ENCODE measurements around the gene CCDC141.
"Not testable (repeated sequence)": the region's sequence is repeated elsewhere in the genome, so short reads cannot be mapped to it uniquely, and the experiment has no call there.

CCDC141 gene

GRCh38 chr2:178990533-178991241 lies 59.2 kb downstream of the CCDC141 start:
- H3K4me3 ChIP-seq (ENCODE audit: insufficient read length, low read depth), result no peak overlapping the region
- H3K36me3 ChIP-seq (ENCODE audit: insufficient read depth, insufficient read length, low read length), result no peaks in the 10 kb centered on the region
- no peak for TF ChIP-seq SUZ12 (IDR thresholded peaks at IDR 0.05; ENCODE audit: extremely low read depth, insufficient read depth, insufficient read length)
- no peak for TF ChIP-seq YY1 (IDR thresholded peaks at IDR 0.05; ENCODE audit: insufficient read depth, insufficient read length)
- TF ChIP-seq ZNF274 (IDR thresholded peaks at IDR 0.05; ENCODE audit: low read depth, low read length), result no peak
- H3K9me3 ChIP-seq (ENCODE audit: insufficient read depth, low read length), result peaks cover 16% of the 10 kb centered on the region; the same call in 1 of the 2 replicates
- H3K4me1 ChIP-seq (ENCODE audit: insufficient read depth, insufficient read length), result no peaks in the 10 kb centered on the region
- no peaks in the 10 kb centered on the region for H3K27me3 ChIP-seq (ENCODE audit: insufficient read depth, insufficient read length)
- no peak overlapping the region for H3K9ac ChIP-seq (ENCODE audit: insufficient read length, low read depth)
- no peak for DNase-seq (ENCODE audit: low read depth, low spot score)

DNA sequence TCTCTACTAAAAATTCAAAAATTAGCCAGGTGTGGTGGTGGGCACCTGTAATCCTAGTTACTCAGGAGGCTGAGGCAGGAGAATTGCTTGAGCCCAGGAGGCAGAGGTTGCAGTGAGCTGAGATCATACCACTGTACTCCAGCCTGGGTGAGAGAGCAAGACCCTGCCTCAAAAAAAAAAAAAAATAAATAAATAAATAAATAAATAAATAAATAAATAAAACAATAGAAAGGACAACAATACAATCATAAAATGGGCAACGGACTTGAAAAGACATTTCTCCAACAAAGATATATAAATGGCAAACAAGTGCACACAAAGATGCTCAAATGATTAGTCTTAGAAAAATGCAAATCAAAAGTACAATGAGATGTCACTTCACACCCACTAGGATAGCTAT lies 60.5 kb downstream of the CCDC141 start:
- H3K4me3 ChIP-seq (ENCODE audit: insufficient read length, low read depth); H3K36me3 ChIP-seq (ENCODE audit: insufficient read depth, insufficient read length, low read length); H3K27me3 ChIP-seq (ENCODE audit: insufficient read depth, insufficient read length); H3K9me3 ChIP-seq (ENCODE audit: insufficient read depth, low read length); H3K4me1 ChIP-seq (ENCODE audit: insufficient read depth, insufficient read length); DNase-seq (ENCODE audit: low read depth, low spot score); H3K9ac ChIP-seq (ENCODE audit: insufficient read length, low read depth): not testable (repeated sequence)

DNA sequence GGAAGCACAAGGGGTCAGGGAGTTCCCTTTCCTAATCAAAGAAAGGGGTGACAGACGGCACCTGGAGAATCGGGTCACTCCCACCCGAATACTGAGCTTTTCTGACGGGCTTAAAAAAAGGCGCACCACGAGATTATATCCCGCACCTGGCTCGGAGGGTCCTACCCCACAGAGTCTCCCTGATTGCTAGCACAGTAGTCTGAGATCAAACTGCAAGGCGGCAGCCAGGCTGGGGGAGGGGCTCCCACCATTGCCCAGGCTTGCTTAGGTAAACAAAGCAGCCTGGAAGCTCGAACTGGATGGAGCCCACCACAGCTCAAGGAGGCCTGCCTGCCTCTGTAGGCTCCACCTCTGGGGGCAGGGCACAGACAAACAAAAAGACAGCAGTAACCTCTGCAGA lies 67.3 kb downstream of the CCDC141 start:
- H3K9me3 ChIP-seq (ENCODE audit: insufficient read depth, low read length); H3K4me3 ChIP-seq (ENCODE audit: insufficient read length, low read depth); H3K27me3 ChIP-seq (ENCODE audit: insufficient read depth, insufficient read length); H3K4me1 ChIP-seq (ENCODE audit: insufficient read depth, insufficient read length); DNase-seq (ENCODE audit: low read depth, low spot score); H3K9ac ChIP-seq (ENCODE audit: insufficient read length, low read depth); H3K36me3 ChIP-seq (ENCODE audit: insufficient read depth, insufficient read length, low read length): not testable (repeated sequence)

- no peaks in the 10 kb centered on the region for H3K27me3 ChIP-seq (ENCODE audit: insufficient read depth, insufficient read length)
Measured at GRCh38 chr2:178980815-178981214, 69.1 kb downstream of the CCDC141 start.

DNA sequence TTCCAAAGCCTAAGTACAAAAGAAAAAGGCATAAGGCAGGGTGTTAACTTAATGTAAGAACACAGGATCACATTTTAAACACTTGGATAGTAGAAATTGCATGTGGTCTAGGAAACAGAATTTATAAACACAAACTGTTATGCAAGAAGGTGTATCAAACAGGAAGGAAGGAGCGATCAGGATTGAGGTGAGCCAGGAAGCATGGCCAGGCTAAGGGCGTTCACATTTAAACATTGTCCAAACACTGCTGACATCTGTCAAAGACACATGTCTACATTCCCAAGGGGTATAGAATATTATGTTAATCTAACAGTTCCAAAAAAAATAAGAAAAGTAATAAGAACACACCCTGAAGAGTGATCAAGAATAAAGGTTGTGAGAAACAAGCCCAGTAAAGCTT lies 71.3 kb downstream of the CCDC141 start:
- H3K27me3 ChIP-seq (ENCODE audit: insufficient read depth, insufficient read length), result no peaks in the 10 kb centered on the region
- no peak for DNase-seq (ENCODE audit: low read depth, low spot score)
- no peak overlapping the region for H3K4me3 ChIP-seq (ENCODE audit: insufficient read length, low read depth)
- TF ChIP-seq SUZ12 (IDR thresholded peaks at IDR 0.05; ENCODE audit: extremely low read depth, insufficient read depth, insufficient read length), result no peak
- no peak for TF ChIP-seq YY1 (IDR thresholded peaks at IDR 0.05; ENCODE audit: insufficient read depth, insufficient read length)
- no peak for TF ChIP-seq ZNF274 (IDR thresholded peaks at IDR 0.05; ENCODE audit: low read depth, low read length)
- no peak overlapping the region for H3K9ac ChIP-seq (ENCODE audit: insufficient read length, low read depth)
- no peaks in the 10 kb centered on the region for H3K4me1 ChIP-seq (ENCODE audit: insufficient read depth, insufficient read length)
- H3K36me3 ChIP-seq (ENCODE audit: insufficient read depth, insufficient read length, low read length), result no peaks in the 10 kb centered on the region
- H3K9me3 ChIP-seq (ENCODE audit: insufficient read depth, low read length), result no peaks in the 10 kb centered on the region

More at GRCh38 chr2:178980815-178981214, 69.1 kb downstream of the CCDC141 start:
- H3K36me3 ChIP-seq (ENCODE audit: insufficient read depth, insufficient read length, low read length), result no peaks in the 10 kb centered on the region
- TF ChIP-seq ZNF274 (IDR thresholded peaks at IDR 0.05; ENCODE audit: low read depth, low read length), result no peak
- TF ChIP-seq YY1 (IDR thresholded peaks at IDR 0.05; ENCODE audit: insufficient read depth, insufficient read length), result no peak
- TF ChIP-seq SUZ12 (IDR thresholded peaks at IDR 0.05; ENCODE audit: extremely low read depth, insufficient read depth, insufficient read length), result no peak
- no peaks in the 10 kb centered on the region for H3K9me3 ChIP-seq (ENCODE audit: insufficient read depth, low read length)
- no peak overlapping the region for H3K9ac ChIP-seq (ENCODE audit: insufficient read length, low read depth)
- no peaks in the 10 kb centered on the region for H3K4me1 ChIP-seq (ENCODE audit: insufficient read depth, insufficient read length)
- no peak for DNase-seq (ENCODE audit: low read depth, low spot score)
- H3K4me3 ChIP-seq (ENCODE audit: insufficient read length, low read depth), result no peak overlapping the region

- H3K9ac ChIP-seq (ENCODE audit: insufficient read length, low read depth), result no peak overlapping the region
- H3K36me3 ChIP-seq (ENCODE audit: insufficient read depth, insufficient read length, low read length), result no peaks in the 10 kb centered on the region
- DNase-seq (ENCODE audit: low read depth, low spot score), result no peak
- H3K27me3 ChIP-seq (ENCODE audit: insufficient read depth, insufficient read length), result no peaks in the 10 kb centered on the region
- H3K4me1 ChIP-seq (ENCODE audit: insufficient read depth, insufficient read length), result no peaks in the 10 kb centered on the region
- H3K9me3 ChIP-seq (ENCODE audit: insufficient read depth, low read length), result no peaks in the 10 kb centered on the region
- TF ChIP-seq YY1 (IDR thresholded peaks at IDR 0.05; ENCODE audit: insufficient read depth, insufficient read length) (no peak), ZNF274 (IDR thresholded peaks at IDR 0.05; ENCODE audit: low read depth, low read length) (no peak), SUZ12 (IDR thresholded peaks at IDR 0.05; ENCODE audit: extremely low read depth, insufficient read depth, insufficient read length) (no peak)
- H3K4me3 ChIP-seq (ENCODE audit: insufficient read length, low read depth), result no peak overlapping the region
Measured at GRCh38 chr2:178976351-178976750, 73.6 kb downstream of the CCDC141 start.

DNA sequence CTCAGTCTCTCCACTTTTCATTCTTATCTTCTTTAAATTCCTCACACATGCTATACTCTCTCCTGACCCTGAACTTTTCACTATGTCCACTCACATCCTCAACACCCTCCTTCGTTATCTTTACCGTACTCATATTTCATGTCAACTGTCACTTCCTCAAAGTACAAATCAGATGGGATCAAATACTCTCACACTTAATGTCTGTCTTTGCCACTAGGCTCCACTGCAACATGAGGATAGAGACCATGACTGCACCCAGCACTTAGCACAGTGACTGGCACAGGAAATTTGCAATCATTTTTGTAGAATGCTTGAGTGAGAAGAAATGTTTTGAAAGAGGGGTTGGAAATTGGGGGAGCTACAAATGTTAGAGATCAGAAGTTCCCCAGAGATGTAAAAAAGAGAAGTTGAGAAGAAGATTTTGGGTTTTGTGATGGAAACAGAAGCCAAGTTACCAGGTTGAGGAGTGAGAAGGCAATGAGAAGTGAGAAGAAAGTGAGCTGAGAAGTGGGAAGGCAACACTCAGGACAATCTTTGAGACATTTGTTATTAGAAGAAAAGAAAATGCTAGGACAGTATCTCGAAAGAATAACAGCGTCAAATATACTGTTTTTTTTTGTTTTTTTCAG lies 87.0 kb downstream of the CCDC141 start:
- H3K27me3 ChIP-seq (ENCODE audit: insufficient read depth, insufficient read length), result no peaks in the 10 kb centered on the region
- no peaks in the 10 kb centered on the region for H3K36me3 ChIP-seq (ENCODE audit: insufficient read depth, insufficient read length, low read length)
- H3K4me1 ChIP-seq (ENCODE audit: insufficient read depth, insufficient read length), result no peaks in the 10 kb centered on the region
- H3K4me3 ChIP-seq (ENCODE audit: insufficient read length, low read depth), result no peak overlapping the region
- TF ChIP-seq SUZ12 (IDR thresholded peaks at IDR 0.05; ENCODE audit: extremely low read depth, insufficient read depth, insufficient read length), result no peak
- no peak for TF ChIP-seq YY1 (IDR thresholded peaks at IDR 0.05; ENCODE audit: insufficient read depth, insufficient read length)
- no peak for TF ChIP-seq ZNF274 (IDR thresholded peaks at IDR 0.05; ENCODE audit: low read depth, low read length)
- no peaks in the 10 kb centered on the region; the same call in 1 of the 2 replicates for H3K9me3 ChIP-seq (ENCODE audit: insufficient read depth, low read length)
- no peak overlapping the region for H3K9ac ChIP-seq (ENCODE audit: insufficient read length, low read depth)
- no peak for DNase-seq (ENCODE audit: low read depth, low spot score)

All from NT2/D1 (cell line).